GM20000 (cell line): Measurements from ENCODE around the gene C1orf226.

ENCODE experiments used
- DNase-seq: peaks from one replicate; pipeline ENCODE4 v3.0.0; 2012; ENCODE audit warnings: low spot score
- TF ChIP-seq, protein P1 (sequence below): IDR thresholded peaks from 2 replicates; pipeline ENCODE4 v1.5.1; 2012; ENCODE audit warnings: mild to moderate bottlenecking, control low read depth; ENCODE audit errors: extremely low read depth, missing control alignments

The C1orf226 gene

DNA sequence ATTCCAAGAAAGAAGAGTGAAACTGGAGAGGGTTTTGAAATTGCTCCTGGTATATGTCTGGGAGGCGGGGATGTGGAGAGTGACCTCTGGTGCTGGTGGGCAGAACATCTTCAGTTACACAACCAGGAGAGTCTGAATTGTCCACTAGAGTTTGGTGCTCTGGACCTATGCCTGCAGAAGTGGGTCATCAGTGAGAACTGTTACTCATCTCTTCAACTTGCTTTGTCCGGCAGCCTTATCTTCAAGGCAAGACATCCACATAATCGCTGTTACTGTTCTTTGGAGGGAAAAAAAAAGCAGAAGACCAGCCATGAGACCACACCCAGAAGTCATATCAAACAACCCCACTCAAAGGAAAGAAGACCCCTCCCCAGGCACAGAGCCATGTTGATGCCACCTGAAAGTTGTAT lies 15.5 kb downstream of the C1orf226 start:
- TF ChIP-seq, protein P1, sequence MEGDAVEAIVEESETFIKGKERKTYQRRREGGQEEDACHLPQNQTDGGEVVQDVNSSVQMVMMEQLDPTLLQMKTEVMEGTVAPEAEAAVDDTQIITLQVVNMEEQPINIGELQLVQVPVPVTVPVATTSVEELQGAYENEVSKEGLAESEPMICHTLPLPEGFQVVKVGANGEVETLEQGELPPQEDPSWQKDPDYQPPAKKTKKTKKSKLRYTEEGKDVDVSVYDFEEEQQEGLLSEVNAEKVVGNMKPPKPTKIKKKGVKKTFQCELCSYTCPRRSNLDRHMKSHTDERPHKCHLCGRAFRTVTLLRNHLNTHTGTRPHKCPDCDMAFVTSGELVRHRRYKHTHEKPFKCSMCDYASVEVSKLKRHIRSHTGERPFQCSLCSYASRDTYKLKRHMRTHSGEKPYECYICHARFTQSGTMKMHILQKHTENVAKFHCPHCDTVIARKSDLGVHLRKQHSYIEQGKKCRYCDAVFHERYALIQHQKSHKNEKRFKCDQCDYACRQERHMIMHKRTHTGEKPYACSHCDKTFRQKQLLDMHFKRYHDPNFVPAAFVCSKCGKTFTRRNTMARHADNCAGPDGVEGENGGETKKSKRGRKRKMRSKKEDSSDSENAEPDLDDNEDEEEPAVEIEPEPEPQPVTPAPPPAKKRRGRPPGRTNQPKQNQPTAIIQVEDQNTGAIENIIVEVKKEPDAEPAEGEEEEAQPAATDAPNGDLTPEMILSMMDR: no peak
- DNase-seq: no peak

DNA sequence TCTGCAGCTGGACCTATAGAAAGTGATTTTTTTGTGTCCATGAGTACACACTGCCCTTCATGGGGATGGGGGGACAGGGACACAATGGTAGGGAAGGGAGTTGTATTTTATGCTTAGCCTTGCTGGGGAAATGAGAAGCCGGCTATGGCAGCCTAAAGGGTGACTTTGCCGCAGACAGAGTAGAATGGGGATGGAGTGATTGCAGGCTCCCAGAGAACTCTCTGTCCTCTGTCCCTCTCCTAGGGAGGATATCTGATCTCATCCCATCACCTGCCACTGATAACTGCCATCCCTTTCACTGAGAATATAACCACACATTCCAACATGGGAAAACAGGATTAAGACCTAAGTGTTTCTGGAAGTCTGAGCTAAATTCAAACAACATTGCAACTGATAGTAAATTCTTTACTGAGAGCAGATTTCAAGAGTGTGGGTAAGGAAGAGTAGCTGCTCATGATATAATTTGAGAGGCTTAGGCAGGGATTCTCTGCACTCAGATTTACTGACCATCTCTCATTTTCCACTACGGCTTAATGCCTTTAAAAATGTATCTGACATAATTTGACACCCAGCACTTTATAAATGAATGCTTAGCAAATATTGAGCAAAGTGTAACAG lies 16.5 kb downstream of the C1orf226 start:
- TF ChIP-seq, protein P1: no peak
- no peak for DNase-seq

DNA sequence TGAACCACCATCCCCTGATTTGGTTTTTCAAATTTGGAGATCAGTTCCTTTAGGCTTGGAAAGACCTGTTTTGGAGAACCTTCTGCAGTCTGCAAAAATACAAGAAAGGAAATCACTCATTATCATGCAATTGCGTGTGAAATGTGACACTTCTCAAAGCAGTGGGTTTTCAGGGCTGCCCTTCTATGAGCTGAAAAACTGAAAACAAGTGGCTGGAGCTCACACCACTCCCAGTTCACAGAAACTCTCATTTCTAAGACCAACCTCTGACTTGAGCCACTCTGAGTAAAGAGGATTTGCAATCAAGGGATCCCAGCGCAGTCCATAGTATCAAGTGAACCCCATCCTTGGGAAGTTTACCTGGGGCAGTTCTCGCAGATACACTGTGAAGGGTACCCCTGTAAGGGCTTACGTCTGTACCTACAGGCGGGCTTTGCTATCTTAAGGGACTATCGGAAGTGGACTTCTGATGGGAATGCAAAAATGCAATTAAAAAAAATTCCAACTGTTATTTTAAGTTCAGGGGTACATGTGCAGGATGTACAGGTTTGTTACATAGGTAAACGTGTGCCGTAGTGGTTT lies 17.6 kb downstream of the C1orf226 start:
- TF ChIP-seq, protein P1: no peak
- DNase-seq: no peak

DNA sequence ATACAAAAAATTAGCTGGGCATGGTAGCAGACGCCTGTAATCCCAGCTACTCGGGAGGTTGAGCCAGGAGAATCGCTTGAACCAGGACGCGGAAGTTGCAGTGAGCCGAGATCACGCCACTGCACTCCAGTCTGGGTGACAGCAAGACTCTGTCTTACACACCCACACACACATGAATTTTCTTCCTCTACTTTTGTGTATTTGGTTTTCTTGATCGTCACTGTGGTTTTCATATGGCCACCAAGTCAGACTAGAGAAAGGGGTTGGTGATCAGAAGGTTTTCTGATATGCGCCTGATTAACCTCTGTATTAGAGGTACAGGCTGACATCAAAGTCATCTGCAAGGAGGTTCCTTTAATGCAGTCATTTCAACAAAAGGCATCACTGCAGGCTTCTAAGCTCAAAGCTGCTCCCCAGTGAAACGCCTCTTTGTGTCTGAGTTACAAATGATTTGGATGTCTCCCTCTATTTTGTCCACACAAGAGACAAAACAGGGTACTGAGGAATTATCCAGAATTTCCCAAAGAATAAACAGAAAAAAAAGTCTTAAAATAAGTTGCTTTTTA lies 19.3 kb downstream of the C1orf226 start:
- TF ChIP-seq, protein P1: no peak
- DNase-seq: no peak

DNA sequence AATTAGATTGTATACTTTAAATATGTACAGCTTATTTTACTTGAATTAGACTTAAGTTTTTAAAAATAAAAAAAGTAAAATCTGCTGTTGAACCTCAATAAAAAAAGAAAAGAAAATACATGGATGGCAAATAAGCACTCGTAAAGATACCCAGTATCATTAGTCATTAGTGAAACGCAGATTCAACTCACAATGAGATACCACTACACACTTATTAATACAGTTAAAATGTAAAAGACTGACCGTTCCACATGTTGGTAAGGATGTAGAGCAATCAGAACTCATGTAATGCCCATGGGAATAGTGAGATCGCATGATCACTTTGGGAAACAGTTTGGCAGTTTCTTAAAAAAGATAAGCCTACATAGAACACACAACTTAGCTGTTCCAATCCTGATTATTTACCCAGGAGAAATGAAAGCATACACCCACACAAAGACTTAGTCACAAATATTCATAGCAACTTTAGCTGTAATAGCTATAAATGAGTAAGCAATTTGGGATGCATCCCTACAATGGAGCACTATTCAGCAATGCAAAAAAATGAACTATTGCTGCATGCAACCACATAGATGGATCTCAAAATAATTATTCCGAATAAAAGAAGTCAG lies 23.1 kb downstream of the C1orf226 start:
- TF ChIP-seq, protein P1: no peak
- no peak for DNase-seq

DNA sequence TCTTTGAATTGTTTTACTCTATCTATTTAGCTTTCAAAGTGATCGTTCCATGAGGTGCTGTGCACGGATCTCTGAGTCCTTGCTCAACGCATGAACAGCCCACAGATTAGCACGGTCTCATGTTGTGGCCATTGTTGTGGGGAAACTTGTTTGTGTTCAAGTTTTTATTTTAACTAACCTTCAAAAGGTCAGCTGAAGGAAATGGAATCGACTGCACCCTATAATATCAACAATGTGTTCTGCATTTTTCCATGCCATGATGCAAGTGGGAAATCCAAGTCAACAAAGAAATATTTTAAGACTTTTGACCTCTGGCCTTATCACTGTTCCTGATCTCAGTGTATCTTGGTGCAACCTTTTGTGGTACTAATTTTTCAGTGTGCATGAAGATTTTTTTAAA lies 24.3 kb downstream of the C1orf226 start:
- TF ChIP-seq, protein P1: no peak
- DNase-seq: no peak

DNA sequence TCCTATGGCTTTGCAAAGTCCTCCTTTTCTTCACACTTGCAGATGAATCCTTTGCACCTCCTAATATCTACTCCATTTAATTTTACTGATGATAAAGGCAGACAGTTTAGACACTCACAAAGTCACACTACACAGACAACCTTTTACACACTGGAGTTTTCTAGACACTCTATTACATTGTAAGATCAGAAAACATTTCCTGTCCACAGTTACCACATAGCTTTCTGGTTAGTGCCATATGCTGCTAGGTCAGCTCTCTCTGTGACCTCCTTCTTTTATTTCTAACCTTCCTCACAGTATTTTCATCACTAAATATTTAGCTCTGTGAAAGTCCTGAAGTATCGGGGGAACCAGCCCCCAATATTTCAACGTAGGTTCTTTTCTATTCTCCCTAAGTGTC lies 25.3 kb downstream of the C1orf226 start:
- TF ChIP-seq, protein P1: no peak
- DNase-seq: no peak
